GM12878 (cell line): ENCODE measurements around the gene AVL9. TPM values are rescaled to one million over a fixed set of nuclear protein-coding genes. Genes with fewer than 3 reads are reported as not detected.
A peak's percentile ranks its signal among the peaks of the same experiment; 100 is the strongest.

Experiments used
- ATAC-seq: fragments of 200-7000 bp; cut with Tn5 transposase; 3 replicates; pipeline ENCODE4 v1.9.1; 2020; ENCODE audit warnings: mild to moderate bottlenecking, moderate library complexity
- BruUV-seq: library from RNA; stranded (reverse); fragments of 400-500 nt; replicated peaks from 2 replicates; lab custom pipeline; 2021; lab: Mats Ljungman, UMichigan
- CTCF ChIA-PET: fragments of 300-600 bp; sonication (Branson Sonifier 250); formaldehyde crosslinking; extraction: SDS; loops from one replicate; lab custom pipeline; 2021; ENCODE audit warnings: inconsistent platforms; lab: Yijun Ruan, JAX
- POLR2A ChIA-PET: fragments of 350-600 bp; formaldehyde crosslinking; extraction: SDS; loops from one replicate; lab custom pipeline; 2021; ENCODE audit warnings: inconsistent platforms; lab: Charles Lee
- RAD21 ChIA-PET: fragments of 300-600 bp; sonication (Branson Sonifier 250); formaldehyde crosslinking; loops from one replicate; lab custom pipeline; 2023; ENCODE audit warnings: antibody characterized with exemption; ENCODE audit not compliant: unreplicated experiment; lab: Charles Lee
- SMC1A ChIA-PET: fragments of 300-600 bp; sonication (Branson Sonifier 250); formaldehyde crosslinking; loops from one replicate; lab custom pipeline; 2023; ENCODE audit not compliant: unreplicated experiment, uncharacterized antibody; lab: Charles Lee
- DNase-seq: peaks from one replicate; pipeline ENCODE4 v3.0.0-alpha.2; 2011; ENCODE audit warnings: low read depth, low spot score
- FAIRE-seq: peaks from 3 replicates; lab custom pipeline; 2011; peaks lifted over from hg19 to GRCh38; lab: Jason Lieb, UNC
- H2AFZ ChIP-seq: 2 replicates; pipeline ENCODE4 v1.6.0; 2011; ENCODE audit warnings: low read depth, low read length, control low read depth; ENCODE audit not compliant: control insufficient read depth
- H3K27ac ChIP-seq: 2 replicates; pipeline ENCODE4 v1.5.1; 2011; ENCODE audit warnings: control low read depth; ENCODE audit not compliant: control insufficient read depth, insufficient read depth
- H3K27me3 ChIP-seq, 2 experiments: replicated peaks in 1 of 2; 2 replicates each; pipeline versions ENCODE4 v1.6.0 to v1.6.1; 2011; ENCODE audit warnings: low read length in 1 of 2; ENCODE audit not compliant: control insufficient read depth in 2 of 2, insufficient read depth in 2 of 2
- H3K36me3 ChIP-seq, 2 experiments: 2 replicates each; pipeline ENCODE4 v1.5.1; 2011; ENCODE audit warnings: low read length in 1 of 2; ENCODE audit not compliant: control insufficient read depth in 2 of 2, insufficient read depth in 2 of 2
- H3K4me1 ChIP-seq: 2 replicates; pipeline ENCODE4 v1.6.1; 2011; ENCODE audit warnings: mild to moderate bottlenecking, low read length, moderate library complexity, mixed read lengths; ENCODE audit not compliant: control insufficient read depth, insufficient read depth
- H3K4me2 ChIP-seq: 2 replicates; pipeline ENCODE4 v1.6.0; 2011; ENCODE audit warnings: control low read depth; ENCODE audit not compliant: control insufficient read depth, insufficient read depth
- H3K4me3 ChIP-seq: fragments of 200-600 bp; sonication (generic); 2 replicates; pipeline ENCODE4 v1.5.1; 2016
- H3K79me2 ChIP-seq: 2 replicates; pipeline ENCODE4 v1.6.0; 2011; ENCODE audit warnings: low read length; ENCODE audit not compliant: control insufficient read depth, insufficient read depth
- H3K9ac ChIP-seq: 2 replicates; pipeline ENCODE4 v1.8.0; 2011; ENCODE audit warnings: low read length, control low read depth, mixed read lengths; ENCODE audit not compliant: control insufficient read depth, insufficient read depth
- H3K9me3 ChIP-seq: replicated peaks from 3 replicates; pipeline ENCODE4 v1.5.1; 2011; ENCODE audit warnings: mild to moderate bottlenecking, low read length; ENCODE audit not compliant: control insufficient read depth, insufficient read depth
- H4K20me1 ChIP-seq: 2 replicates; pipeline ENCODE4 v1.6.0; 2011; ENCODE audit not compliant: control insufficient read depth, insufficient read depth
- EZH2 ChIP-seq: IDR thresholded peaks from 2 replicates; pipeline ENCODE4 v1.6.1; 2012; ENCODE audit warnings: low read depth, mild to moderate bottlenecking, control low read depth, inconsistent platforms, low read length, borderline replicate concordance; ENCODE audit not compliant: control insufficient read depth
- MTA2 ChIP-seq: fragments of 450-650 bp; IDR thresholded peaks from 2 replicates; pipeline ENCODE4 v1.6.1; 2016; ENCODE audit warnings: low read depth, mild to moderate bottlenecking, moderate library complexity
- RUNX3 ChIP-seq: IDR thresholded peaks from 2 replicates; pipeline ENCODE4 v1.6.1; 2012; ENCODE audit warnings: low read length, inconsistent platforms
- SIN3A ChIP-seq: IDR thresholded peaks from 2 replicates; pipeline ENCODE4 v1.6.1; 2012; ENCODE audit warnings: low read depth, low read length, improper control_type of control experiment
- TCF12 ChIP-seq: IDR thresholded peaks from 2 replicates; pipeline ENCODE4 v1.6.1; 2011; ENCODE audit warnings: low read depth, mild to moderate bottlenecking, low read length
- YY1 ChIP-seq: IDR thresholded peaks from 2 replicates; pipeline ENCODE4 v1.6.1; 2011; ENCODE audit warnings: low read depth, mild to moderate bottlenecking, low read length
- WGBS: methylation state at CpG from one replicate; pipeline ENCODE4 v1.1.6; 2016; ENCODE audit warnings: low lambda C conversion rate; ENCODE audit not compliant: insufficient replicate concordance, insufficient coverage; ENCODE audit errors: missing lambda C conversion rate; 5-methylcytosine and 5-hydroxymethylcytosine counted together
- in situ Hi-C: fragments of 300-500 bp; cut with MboI; formaldehyde crosslinking; loops from 9 replicates; pipeline ENCODE4 v1.14.3; 2018; ENCODE audit warnings: mixed read lengths
- intact Hi-C: fragments of 100-400 bp; cut with micrococcal nuclease; formaldehyde crosslinking; loops from one replicate; pipeline ENCODE4 v1.14.2; 2022; ENCODE audit not compliant: unreplicated experiment
- polyA plus RNA-seq, 11 experiments: library from polyadenylated mRNA; depleted of rRNA in 4 of 11; unstranded in 6 of 11; stranded (reverse) in 5 of 11; fragments of >200 nt; fragmentation: Nextera tagmentation in 4 of 11; fragmentation: Illumina TruSeq in 1 of 11; extraction: Ambion mirVana in 4 of 11; extraction: Trizol in 1 of 11; gene quantifications; 1 replicate in 1 of 11; 2 replicates in 10 of 11; pipeline versions ENCODE4 v1.2.1 to v1.2.3, GENCODE V29; 2011 to 2016; ENCODE audit warnings: inconsistent platforms in 2 of 11, missing spikeins in 2 of 11, low read depth in 1 of 11
- total RNA-seq, 4 experiments: library from RNA; depleted of rRNA in 3 of 4; stranded (reverse); fragments of >200 nt in 3 of 4; fragmentation: Illumina TruSeq in 1 of 4; extraction: Trizol in 1 of 4; gene quantifications; 2 replicates each; pipeline versions ENCODE4 v1.2.1 to v1.2.3, GENCODE V29; 2013 to 2021
- TF ChIP-seq, protein P1 (sequence below): fragments of 450-650 bp; IDR thresholded peaks from 2 replicates; pipeline ENCODE4 v1.6.1; 2017; ENCODE audit warnings: antibody characterized with exemption, mild to moderate bottlenecking, moderate library complexity

The AVL9 gene
- total and polyA plus RNA-seq, 10 of the 15 experiments (the other 5 are each of a cell fraction or from before 2014, with no cell fraction given): 4.5 to 41.6 (median 20.1) TPM

- TF ChIP-seq, protein P1, sequence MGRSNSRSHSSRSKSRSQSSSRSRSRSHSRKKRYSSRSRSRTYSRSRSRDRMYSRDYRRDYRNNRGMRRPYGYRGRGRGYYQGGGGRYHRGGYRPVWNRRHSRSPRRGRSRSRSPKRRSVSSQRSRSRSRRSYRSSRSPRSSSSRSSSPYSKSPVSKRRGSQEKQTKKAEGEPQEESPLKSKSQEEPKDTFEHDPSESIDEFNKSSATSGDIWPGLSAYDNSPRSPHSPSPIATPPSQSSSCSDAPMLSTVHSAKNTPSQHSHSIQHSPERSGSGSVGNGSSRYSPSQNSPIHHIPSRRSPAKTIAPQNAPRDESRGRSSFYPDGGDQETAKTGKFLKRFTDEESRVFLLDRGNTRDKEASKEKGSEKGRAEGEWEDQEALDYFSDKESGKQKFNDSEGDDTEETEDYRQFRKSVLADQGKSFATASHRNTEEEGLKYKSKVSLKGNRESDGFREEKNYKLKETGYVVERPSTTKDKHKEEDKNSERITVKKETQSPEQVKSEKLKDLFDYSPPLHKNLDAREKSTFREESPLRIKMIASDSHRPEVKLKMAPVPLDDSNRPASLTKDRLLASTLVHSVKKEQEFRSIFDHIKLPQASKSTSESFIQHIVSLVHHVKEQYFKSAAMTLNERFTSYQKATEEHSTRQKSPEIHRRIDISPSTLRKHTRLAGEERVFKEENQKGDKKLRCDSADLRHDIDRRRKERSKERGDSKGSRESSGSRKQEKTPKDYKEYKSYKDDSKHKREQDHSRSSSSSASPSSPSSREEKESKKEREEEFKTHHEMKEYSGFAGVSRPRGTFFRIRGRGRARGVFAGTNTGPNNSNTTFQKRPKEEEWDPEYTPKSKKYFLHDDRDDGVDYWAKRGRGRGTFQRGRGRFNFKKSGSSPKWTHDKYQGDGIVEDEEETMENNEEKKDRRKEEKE: no peak
- TF ChIP-seq MTA2: no peak
- no peak for TF ChIP-seq SIN3A
Measured at GRCh38 chr7:32502728-32503127, 7.4 kb downstream of the AVL9 start (continued).

- Histone ChIP-seq H3K9ac (no peak overlapping the region), H4K20me1 (no peaks in the 10 kb centered on the region), H2AFZ (no peak overlapping the region), H3K4me2 (peak overlapping the region; percentile 69; the same call in 1 of the 2 replicates), H3K9me3 (peaks cover 2% of the 10 kb centered on the region; the same call in 1 of the 3 replicates), H3K36me3 (peaks cover 0 to 8% of the 10 kb centered on the region in 2 experiments; a peak in 3 of 4 replicates), H3K27me3 (no peaks in the 10 kb centered on the region), H3K27ac (no peak overlapping the region; the same call in 1 of the 2 replicates), H3K4me3 (no peak overlapping the region), H3K79me2 (peaks cover 72% of the 10 kb centered on the region), H3K4me1 (peaks cover 2% of the 10 kb centered on the region)
- ChIA-PET CTCF (interaction anchor here (0.5 to 1.0 kb wide), 2 partner anchors 11 to 1014 kb away, joined by 3 to 5 read pairs; partner anchors contain the start of gene AVL9), SMC1A (interaction anchor here (0.8 to 1.5 kb wide), 4 partner anchors 10 to 23 kb away, joined by 3 to 5 read pairs (median 4); no protein-coding TSS in a partner anchor), RAD21 (no interaction called here), POLR2A (interaction anchor here (1.6 kb wide), 1 partner anchor 11 kb away, joined by 6 read pairs; the partner anchor contains the start of gene AVL9)
- TF ChIP-seq TCF12 (0 out of 2 replicates have a peak, but pooled peaks have one; percentile 9), YY1 (peak; percentile 75), EZH2 (no peak), RUNX3 (peak; percentile 73)
- ATAC-seq (peak; percentile 78), FAIRE-seq (no peak), DNase-seq (no peak)
- in situ Hi-C loops: no loop called here
- TSS peak; percentile 7 for BruUV-seq
- 89% methylated on average over 5 of the region's 5 CpGs for WGBS
- intact Hi-C loops: no loop called here
Measured at GRCh38 chr7:32506266-32507054, 11.2 kb downstream of the AVL9 start.
